ENCODE data around the gene SLC4A1. TPM values are rescaled to one million over a fixed set of nuclear protein-coding genes. Genes with fewer than 3 reads are reported as not detected.

SLC4A1 gene
- total and polyA plus RNA-seq, 2 of the 13 experiments (the other 11 are each of a cell fraction or from before 2014, with no cell fraction given), result not detected

- TF ChIP-seq PRDM15 (CRISPR knock-in tag; IDR thresholded peaks at IDR 0.05) (no peak; the same call in 1 of the 2 replicates), POGZ (CRISPR knock-in tag; IDR thresholded peaks at IDR 0.05) (no peak), KLF6 (CRISPR knock-in tag; IDR thresholded peaks at IDR 0.05) (peak; percentile 21; the same call in 1 of the 2 replicates), ZNF142 (CRISPR knock-in tag; IDR thresholded peaks at IDR 0.05) (peak; percentile 92), GZF1 (CRISPR knock-in tag; IDR thresholded peaks at IDR 0.05) (0 out of 2 replicates have a peak, but pooled peaks have one; percentile 20), FOXK1 (CRISPR knock-in tag; IDR thresholded peaks at IDR 0.05; ENCODE audit: borderline replicate concordance, low read depth) (0 out of 2 replicates have a peak, but pooled peaks have one; percentile 19), GMEB2 (CRISPR knock-in tag; IDR thresholded peaks at IDR 0.05; ENCODE audit: low read depth) (no peak), ZNF678 (CRISPR knock-in tag; IDR thresholded peaks at IDR 0.05) (peak; percentile 76; the same call in 1 of the 2 replicates), ZNF563 (CRISPR knock-in tag; IDR thresholded peaks at IDR 0.05) (peak; percentile 4; the same call in 1 of the 2 replicates), HMGA1 (CRISPR knock-in tag; conservative IDR thresholded peaks at IDR 0.05) (no peak), HNF1B (CRISPR knock-in tag; IDR thresholded peaks at IDR 0.05) (no peak), KDM1A (CRISPR knock-in tag; IDR thresholded peaks at IDR 0.05) (no peak), CCAR2 (optimal IDR thresholded peaks at IDR 0.05; ENCODE audit: low read depth, low read length) (no peak), POLR2A (IDR thresholded peaks at IDR 0.05; ENCODE audit: insufficient read depth in 1 of 2, low read depth in 2 of 2, low read length in 2 of 2) (peak in 1 of 2 experiments; percentile 4; a peak in 3 of 4 replicates), ZSCAN20 (CRISPR knock-in tag; IDR thresholded peaks at IDR 0.05; ENCODE audit: borderline replicate concordance) (peak; percentile 88; the same call in 1 of the 2 replicates), ZNF724P (CRISPR knock-in tag; IDR thresholded peaks at IDR 0.05; ENCODE audit: borderline replicate concordance) (no peak)
Observed at GRCh38 chr17:44220213-44221083, 47.5 kb downstream of the SLC4A1 start (continued).
